HL-60/S4 treated with retinoic acid at 250 ng/mL for 4 days and 3 days (cell line): ENCODE measurements around the gene LDB2.
"Not testable (repeated sequence)": the region's sequence is repeated elsewhere in the genome, so short reads cannot be mapped to it uniquely, and the experiment has no call there.

Experiments used
- in situ Hi-C: fragments of 300-500 bp; cut with MboI; formaldehyde crosslinking; loops from 2 replicates; pipeline ENCODE4 v1.7.0; 2022; ENCODE audit warnings: low sequenced_read_pairs

LDB2 gene

GRCh38 chr4:16577177-16577576 lies 321.3 kb downstream of the LDB2 start:
- in situ Hi-C loops = no loop called here

DNA sequence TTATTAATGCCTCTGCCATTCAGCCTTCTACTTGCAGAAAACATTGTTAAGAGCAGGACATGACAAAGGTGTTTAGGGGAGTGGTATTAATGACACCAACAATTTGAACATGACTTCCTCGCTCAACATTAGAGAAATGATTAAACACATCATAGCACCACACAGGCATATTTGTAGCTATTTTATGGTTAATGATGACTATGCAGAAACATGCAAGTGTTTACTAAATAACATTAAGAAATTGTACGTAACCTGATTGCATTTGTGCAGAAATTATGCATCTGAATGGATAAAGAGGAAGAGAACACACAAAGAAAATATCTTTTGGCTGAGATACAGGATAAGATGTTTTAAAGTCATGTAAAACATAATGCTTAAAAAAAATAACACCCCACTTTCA lies 323.5 kb downstream of the LDB2 start:
- in situ Hi-C loops = no loop called here

DNA sequence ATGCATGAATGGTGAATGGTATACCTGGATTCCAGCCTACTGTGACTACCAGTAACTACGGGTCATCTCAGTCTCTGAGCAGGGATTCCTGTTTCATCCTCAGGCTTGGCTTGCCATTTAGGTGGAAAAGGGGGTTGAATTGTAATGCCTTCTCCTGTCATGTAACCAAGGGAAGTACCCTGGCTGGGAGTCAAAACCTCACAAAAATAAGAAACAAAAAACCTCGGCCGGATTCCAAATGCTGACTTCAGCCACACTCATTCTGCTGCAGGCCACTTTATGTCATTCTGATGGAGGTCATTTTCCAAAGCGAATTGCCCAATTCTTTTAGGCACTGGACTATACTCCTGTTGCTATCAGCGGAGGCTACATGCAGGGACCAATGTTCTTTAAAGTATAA lies 324.7 kb downstream of the LDB2 start:
- in situ Hi-C loops = no loop called here

DNA sequence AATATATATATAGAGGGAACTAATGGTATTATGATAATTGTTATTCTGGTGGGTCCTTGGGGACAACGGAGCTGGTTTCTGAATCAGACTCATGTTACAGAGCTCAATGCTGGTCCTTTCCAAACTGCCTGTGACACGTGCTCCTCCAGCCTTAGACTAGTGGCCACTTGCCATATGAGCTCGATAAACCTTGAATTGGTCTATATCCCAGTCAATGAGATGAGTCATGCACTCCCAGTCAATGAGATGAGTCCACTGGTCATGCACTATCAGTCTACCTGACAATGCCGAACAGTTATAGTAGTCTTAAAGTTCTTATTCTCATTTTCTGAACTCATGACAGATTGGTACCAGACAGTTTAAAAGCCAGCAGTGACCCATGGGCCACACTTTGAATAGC lies 325.2 kb downstream of the LDB2 start:
- in situ Hi-C loops = no loop called here

DNA sequence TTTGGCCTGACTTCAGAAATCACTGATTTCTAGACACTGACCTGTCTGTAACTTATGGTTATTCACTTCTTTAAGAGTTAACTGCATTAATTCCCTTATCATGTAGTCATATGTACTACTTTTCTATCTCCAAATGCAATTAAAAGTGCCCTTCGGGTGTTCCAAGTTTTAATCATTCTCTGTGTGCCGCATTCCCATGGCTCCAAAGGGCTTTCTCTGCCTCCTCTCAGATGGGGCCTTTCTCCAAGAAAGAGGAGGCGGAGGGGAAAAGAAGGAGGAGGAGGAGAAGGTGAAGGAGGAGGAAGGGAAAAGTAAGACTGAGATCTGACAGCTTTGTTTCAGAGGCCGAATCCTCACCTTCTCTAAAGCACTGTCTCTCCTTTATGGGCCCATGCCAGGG lies 325.8 kb downstream of the LDB2 start:
- in situ Hi-C loops = no loop called here

GRCh38 chr4:16572161-16572560 lies 326.3 kb downstream of the LDB2 start:
- in situ Hi-C loops = no loop called here

DNA sequence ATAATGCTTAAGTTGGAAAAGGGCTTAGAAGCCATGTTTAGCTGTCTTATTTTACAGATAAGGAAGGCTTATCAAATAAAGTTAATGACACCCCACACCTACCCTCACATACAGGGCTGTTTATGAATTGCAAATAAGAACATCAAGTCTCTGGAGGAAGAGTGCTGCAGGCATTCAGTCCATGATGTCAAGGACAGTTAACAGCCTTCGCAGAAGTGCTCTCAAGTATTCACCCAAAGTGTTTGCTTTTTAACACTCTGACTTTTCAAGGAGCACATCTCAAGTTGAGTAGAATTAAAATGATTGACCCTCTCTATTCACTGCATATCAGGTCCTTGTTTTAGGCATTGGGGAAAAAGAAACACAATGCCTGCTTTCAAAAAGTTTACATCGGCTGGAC lies 328.7 kb downstream of the LDB2 start:
- in situ Hi-C loops = no loop called here

DNA sequence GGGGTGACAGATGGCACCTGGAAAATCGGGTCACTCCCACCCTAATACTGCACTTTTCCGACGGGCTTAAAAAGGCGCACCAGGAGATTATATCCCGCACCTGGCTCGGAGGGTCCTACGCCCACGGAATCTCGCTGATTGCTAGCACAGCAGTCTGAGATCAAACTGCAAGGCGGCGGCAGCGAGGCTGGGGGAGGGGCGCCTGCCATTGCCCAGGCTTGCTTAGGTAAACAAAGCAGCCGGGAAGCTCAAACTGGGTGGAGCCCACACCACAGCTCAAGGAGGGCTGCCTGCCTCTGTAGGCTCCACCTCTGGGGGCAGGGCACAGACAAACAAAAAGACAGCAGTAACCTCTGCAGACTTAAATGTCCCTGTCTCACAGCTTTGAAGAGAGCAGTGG lies 341.1 kb downstream of the LDB2 start:
- in situ Hi-C loops = not testable (repeated sequence)

DNA sequence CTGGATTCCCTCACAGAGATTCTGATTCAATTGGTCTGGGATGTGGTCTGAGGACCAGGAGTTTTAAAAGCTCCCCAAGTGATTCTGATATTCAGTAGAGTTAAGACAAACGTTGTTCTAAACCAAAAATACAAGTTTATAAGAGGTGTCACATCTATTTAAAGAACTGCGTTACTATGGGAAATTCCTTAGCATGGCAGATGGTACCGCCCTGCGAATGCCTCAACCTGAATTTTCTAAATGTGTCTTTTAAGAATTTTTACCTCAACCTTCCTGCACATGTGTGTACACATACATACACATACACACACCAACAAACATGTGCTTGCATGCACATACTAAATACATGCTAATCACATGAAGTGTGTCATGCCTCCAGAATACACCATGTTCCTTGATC lies 343.3 kb downstream of the LDB2 start:
- in situ Hi-C loops = no loop called here

DNA sequence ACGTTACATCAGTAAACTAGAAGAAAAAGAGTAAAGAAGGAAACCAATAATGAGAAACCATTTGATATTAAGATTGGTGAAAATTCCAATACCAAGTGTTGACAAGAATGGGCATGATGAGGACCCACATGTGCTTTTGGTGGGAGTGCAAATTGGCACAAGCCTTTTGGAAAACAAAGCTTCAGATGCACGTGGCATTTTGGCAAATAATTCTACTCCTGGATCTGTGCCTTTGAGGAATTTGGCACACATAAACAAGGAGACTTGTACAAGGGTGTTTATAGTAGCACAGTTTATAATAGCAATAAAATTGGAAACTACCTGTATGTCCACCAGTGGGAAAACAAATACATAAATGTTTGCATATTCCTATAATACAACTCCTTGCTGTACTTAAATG lies 347.9 kb downstream of the LDB2 start:
- in situ Hi-C loops = no loop called here

DNA sequence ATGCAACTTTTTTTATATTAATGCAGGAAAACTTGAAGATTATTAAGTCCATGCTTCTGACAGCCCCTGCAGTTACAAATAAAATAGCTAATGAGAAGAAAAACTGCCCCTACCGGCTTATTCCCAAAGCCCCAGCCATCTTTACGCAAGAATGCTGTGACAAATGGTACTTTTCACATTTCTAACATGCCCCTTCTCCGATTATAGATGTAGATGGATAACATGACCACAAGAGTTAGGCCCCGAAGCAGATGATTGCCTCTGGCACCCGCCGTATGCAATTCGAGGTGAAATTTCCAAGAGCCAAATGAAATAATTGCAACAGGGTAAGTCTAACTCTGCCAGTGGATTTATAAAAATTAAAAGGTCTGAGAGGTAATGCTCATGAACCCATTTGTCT lies 352.8 kb downstream of the LDB2 start:
- in situ Hi-C loops = no loop called here

- in situ Hi-C loops = no loop called here
These were observed 353.6 kb downstream of the LDB2 start for GRCh38 chr4:16544869-16545268.

DNA sequence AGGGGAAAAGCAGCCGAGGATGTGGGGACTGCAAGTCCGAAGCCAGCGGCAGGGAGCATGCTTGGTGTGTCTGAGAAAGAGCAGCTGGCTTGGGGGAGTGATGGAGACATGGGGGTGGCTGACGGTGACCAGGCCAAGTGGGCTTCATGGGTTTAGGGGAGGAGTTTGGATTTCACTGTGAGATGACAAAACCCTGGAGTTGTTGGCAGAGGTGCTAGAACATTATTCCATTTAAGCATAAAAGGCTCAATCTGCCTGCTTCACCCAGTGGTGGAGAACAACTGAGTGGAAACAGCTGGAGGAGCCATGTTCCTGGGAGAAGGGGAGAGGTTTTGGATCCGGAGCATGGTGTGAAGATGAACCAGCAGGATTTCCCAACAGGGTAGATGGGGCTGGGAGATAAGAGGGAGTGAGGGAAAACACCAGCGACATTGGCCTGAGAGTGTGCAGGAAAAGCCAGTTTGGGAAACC lies 354.2 kb downstream of the LDB2 start:
- in situ Hi-C loops = no loop called here

- in situ Hi-C loops = no loop called here
These were observed 360.5 kb downstream of the LDB2 start for GRCh38 chr4:16537926-16538325.

GRCh38 chr4:16532240-16532970 lies 366.0 kb downstream of the LDB2 start:
- in situ Hi-C loops = no loop called here

GRCh38 chr4:16530688-16531635 lies 367.5 kb downstream of the LDB2 start:
- in situ Hi-C loops = no loop called here

DNA sequence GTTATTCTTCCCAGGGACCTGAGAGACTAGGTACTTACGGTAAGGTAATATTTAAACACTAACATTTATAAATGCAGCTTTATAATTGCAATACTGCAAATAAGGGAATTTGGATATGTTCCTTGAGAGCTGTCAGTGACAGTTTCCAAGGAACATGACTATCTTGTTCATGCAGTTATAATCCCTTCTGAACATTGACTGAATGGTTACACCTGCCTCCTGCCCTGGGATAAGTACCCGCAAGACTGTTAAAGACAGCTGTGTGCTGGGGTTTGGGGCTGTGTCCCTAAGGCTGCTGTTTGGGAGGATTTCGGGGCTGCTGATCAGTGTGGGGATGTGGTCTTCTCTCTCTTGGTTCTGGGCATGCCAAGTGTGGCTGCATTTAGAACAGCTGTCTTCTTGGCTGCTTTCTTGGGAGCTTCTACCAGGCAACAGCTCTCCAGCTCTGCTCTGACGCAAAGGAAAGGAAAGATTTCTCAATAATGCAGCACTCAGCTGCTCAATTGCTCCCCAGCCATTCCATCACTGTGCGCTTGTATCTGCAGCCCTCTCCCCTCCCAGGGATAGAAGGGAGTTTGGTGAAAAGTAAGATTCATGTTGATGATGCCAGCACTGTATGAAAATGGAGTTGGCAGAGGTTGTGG lies 373.4 kb downstream of the LDB2 start:
- in situ Hi-C loops = no loop called here

DNA sequence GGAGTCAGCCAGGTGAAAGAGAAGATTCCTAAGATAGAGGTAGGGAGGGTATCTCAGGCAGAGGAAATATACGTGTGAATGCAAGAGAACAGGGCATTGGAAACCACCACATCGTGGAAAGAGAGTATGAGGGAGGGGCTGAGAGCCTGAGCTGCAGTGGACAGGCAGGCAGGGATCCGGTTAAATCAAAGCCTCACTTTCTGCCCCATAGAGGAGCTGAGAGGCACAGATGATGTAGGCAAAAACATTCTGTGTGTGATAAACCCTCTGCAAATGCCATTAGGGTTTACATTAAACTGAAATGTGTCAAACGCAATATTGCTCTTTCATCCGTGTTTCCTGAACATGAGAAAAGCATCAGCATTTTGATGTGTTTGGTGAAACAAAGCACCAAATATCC lies 374.0 kb downstream of the LDB2 start:
- in situ Hi-C loops = no loop called here

DNA sequence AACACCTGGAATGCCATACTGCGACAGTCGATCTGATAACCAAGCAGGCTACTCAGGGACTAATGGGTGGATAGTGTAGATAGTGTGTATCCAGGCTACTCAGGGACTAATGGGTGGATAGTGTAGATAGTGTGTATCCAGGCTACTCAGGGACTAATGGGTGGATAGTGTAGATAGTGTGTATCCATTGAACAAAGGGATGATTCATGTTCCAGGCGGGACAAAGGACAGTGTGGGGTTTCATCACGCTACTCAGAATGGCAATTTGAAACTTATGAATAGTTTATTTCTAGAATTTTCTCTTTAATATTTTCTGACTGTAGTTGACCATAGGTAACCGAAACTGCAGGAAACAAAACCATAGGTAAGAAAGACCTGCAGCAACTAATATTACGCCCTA lies 374.9 kb downstream of the LDB2 start:
- in situ Hi-C loops = not testable (repeated sequence)

GRCh38 chr4:16521156-16521915 lies 377.1 kb downstream of the LDB2 start:
- in situ Hi-C loops = no loop called here
